ENCODE results near the gene RGS7.
"Not testable (repeated sequence)": the region's sequence is repeated elsewhere in the genome, so short reads cannot be mapped to it uniquely, and the experiment has no call there.

The RGS7 gene

GRCh38 chr1:240765732-240766363, 591.2 kb downstream of the RGS7 start:
- no peak for DNase-seq

GRCh38 chr1:240763771-240764170, 593.2 kb downstream of the RGS7 start:
- DNase-seq, result no peak

- not testable (repeated sequence) for DNase-seq
Measured at GRCh38 chr1:240763095-240763494, 593.9 kb downstream of the RGS7 start.

GRCh38 chr1:240762471-240762987, 594.5 kb downstream of the RGS7 start:
- not testable (repeated sequence) for DNase-seq

- DNase-seq, result not testable (repeated sequence)
Measured at GRCh38 chr1:240758777-240759176, 598.2 kb downstream of the RGS7 start.

- DNase-seq, result no peak
Measured at GRCh38 chr1:240758296-240758695, 598.7 kb downstream of the RGS7 start.

GRCh38 chr1:240747907-240748306, 609.1 kb downstream of the RGS7 start:
- no peak for DNase-seq

GRCh38 chr1:240743705-240744104, 613.3 kb downstream of the RGS7 start:
- DNase-seq, result no peak

GRCh38 chr1:240739754-240740153, 617.3 kb downstream of the RGS7 start:
- no peak for DNase-seq

GRCh38 chr1:240739139-240739538, 617.9 kb downstream of the RGS7 start:
- DNase-seq, result no peak

GRCh38 chr1:240737766-240738265, 619.2 kb downstream of the RGS7 start:
- DNase-seq, result no peak

GRCh38 chr1:240737298-240737697, 619.7 kb downstream of the RGS7 start:
- DNase-seq, result no peak

GRCh38 chr1:240734705-240735104, 622.3 kb downstream of the RGS7 start:
- DNase-seq, result not testable (repeated sequence)

GRCh38 chr1:240734001-240734400, 623.0 kb downstream of the RGS7 start:
- DNase-seq, result no peak

- no peak for DNase-seq
Measured at GRCh38 chr1:240732390-240732789, 624.6 kb downstream of the RGS7 start.

All from T-helper 9 cell (primary cell).